Germinal center (tissue), 1 donor: ENCODE data around the gene C3orf22.
"Not testable (repeated sequence)": the region's sequence is repeated elsewhere in the genome, so short reads cannot be mapped to it uniquely, and the experiment has no call there.

Experiments used
- DNase-seq: peaks from one replicate; pipeline ENCODE4 v3.0.0; 2012; ENCODE audit warnings: mixed read lengths, low spot score

The C3orf22 gene, protein sequence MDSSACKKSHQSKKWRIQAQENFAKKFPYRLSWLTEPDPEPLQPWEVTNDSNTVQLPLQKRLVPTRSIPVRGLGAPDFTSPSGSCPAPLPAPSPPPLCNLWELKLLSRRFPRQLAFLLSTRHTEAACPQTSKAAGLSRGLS

GRCh38 chr3:126558336-126559071 is at the start of gene C3orf22:
Gene C3orf22 (minus strand): TSS chr3:126558932. CDS start chr3:126553390, 5,542 bp downstream.
- no peak for DNase-seq

DNA sequence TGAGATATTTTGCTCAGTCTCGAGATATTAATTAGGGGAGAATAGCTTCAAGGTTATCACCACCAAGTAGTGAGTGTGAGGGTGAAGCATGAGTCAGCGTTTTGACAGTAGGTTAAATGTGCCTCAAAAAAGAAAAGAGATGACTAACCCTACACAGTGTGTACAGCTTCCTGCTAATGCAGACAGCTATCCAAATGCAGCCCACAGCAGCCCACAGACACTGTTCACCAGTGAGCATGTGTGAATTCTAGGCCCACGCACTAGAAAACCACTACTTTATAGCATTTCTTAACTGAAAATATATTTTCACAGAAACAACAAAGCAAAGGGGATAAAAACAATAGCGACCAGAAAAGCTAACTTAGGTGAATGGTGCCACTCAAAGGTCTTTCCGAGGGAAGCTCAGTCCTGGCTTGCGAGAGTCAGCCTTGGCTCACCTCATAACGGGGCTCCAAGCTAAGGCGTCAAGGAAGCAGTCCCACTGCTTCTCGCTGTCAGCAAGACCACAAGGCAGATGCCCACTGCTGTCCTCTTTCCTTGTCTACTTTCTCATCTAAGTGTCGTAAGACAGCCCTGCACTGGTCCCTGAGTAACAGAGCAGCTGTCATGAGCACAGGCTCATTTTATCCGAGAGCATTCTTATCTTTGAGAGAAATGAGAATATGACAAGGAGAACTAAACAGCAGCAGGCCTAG is 48.6 kb upstream of the C3orf22 start:
- DNase-seq, result no peak

GRCh38 chr3:126606001-126606400 is 47.3 kb upstream of the C3orf22 start:
- DNase-seq, result no peak

DNA sequence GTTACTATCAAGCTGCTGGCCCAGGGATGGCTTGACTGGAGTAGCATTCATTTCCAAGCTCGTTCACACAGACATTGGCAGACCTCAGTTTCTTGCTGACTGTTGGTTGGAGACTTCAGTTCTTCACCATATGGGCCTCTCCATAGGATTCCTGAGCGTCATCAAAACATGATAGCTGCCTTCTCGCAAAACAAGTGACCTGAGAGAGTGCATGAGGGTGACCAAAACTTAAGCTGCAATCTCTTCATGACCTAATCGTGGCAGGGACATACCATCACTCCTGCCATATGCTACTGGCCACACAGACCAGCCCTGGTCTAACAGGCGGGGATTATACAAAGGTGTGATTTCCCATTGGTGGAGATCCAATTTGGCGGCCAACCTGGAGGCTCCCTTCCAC is 46.0 kb upstream of the C3orf22 start:
- no peak for DNase-seq

DNA sequence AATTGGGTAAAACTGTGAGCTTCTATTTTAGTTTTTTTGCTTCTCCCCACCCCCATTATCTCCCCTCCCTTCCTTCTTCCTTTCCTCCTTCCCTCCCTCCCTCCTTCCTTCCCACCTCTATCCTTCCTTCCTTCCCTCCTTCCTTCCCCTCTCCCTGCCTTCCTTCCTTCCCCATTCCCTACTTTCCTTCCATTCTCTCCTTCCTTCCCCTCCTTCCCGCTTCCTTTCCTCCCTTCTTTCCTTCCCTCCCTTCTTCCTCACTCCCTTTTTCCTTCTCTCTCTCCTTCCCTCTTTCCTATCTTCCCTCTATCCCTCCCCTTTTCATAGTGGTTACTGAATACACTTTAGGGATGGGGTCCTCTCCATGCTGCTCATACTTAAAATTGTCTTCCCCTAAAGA is 40.4 kb upstream of the C3orf22 start:
- DNase-seq, result no peak

GRCh38 chr3:126595479-126595878 is 36.7 kb upstream of the C3orf22 start:
- DNase-seq, result not testable (repeated sequence)

DNA sequence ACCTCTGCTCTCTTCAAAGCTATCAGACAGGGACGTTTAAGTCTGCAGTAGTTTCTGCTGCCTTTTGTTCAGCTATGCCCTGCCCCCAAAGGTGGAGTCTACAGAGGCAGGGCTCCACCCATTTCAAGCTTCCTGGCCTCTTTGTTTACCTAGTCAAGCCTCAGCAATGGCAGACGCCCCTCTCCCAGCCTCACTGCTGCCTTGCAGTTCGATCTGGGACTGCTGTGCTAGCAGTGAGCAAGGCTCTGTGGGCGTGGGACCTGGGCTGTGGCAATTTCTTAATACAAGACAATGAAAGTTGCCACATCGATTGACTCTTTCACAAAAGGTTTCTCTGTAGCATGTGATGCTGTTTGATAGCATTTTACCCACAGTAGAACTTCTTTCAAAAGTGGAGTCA is 32.8 kb upstream of the C3orf22 start:
- not testable (repeated sequence) for DNase-seq

DNA sequence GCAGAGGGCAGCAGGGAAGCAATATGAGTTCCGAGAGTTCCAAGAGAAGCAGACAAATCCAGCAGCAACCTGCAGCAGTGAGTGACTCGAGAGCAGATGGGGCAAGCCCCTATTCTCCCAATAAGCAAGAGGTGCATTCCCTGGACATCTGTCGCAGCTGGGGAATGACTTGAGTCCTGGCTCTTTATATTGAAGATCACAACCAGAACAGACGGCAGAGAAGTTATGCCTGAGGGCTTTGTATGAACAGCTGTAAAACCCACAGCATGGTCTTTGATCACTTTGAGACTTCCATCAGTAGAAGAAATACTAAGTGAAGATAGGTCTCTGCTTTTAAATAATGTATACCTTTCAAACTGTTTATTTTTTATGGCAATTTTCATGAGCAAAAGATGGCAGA is 23.6 kb upstream of the C3orf22 start:
- DNase-seq, result no peak

DNA sequence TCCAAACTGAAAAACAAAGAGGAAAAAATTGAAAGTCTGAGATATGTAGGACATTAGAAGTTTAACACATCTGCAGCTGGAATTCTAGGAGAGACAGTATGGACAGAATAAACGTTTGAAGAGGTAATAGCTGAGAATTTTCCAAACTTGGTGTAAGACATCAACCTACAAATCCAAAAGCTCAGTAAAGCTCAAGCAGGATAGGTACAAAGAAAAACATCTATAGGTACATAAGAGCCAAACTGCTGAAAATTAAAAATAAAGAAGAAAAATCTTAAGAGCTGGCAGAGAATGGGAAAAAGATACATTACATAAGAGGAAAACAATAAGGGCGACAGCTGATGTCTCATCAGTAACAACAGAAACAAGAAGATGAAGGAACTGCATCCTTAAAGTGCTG is 22.8 kb upstream of the C3orf22 start:
- DNase-seq, result no peak

- no peak for DNase-seq
Observed at GRCh38 chr3:126580746-126581145, 22.0 kb upstream of the C3orf22 start.

GRCh38 chr3:126578702-126579101 is 20.0 kb upstream of the C3orf22 start:
- no peak for DNase-seq

- DNase-seq, result no peak
Observed at GRCh38 chr3:126577261-126577660, 18.5 kb upstream of the C3orf22 start.

- DNase-seq, result no peak
Observed at GRCh38 chr3:126573492-126574117, 14.9 kb upstream of the C3orf22 start.

- DNase-seq, result no peak
Observed at GRCh38 chr3:126571078-126571477, 12.3 kb upstream of the C3orf22 start.

DNA sequence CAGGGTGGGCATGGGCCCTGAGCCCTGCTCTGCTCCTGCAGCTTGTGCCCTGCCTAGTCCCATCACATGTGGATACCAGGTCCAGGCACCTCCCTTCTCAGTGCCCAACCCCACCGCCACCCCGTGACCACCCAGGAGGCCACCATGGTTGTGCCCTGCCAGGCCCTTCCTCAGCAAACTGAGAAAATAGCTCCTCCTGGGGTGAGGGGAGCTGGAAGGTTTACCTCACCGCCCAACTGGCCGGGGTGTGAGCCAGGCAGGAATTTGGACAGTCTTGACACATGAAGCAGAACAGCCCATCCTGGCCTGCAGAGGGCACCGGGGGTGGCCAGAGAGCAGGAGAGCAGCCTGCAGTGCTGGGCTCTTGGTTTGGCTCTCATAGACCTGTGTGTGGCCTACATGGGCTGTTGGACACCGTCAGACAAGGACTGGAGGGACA is 11.4 kb upstream of the C3orf22 start:
- DNase-seq, result no peak

GRCh38 chr3:126569390-126569975 is 10.8 kb upstream of the C3orf22 start:
- DNase-seq, result no peak

DNA sequence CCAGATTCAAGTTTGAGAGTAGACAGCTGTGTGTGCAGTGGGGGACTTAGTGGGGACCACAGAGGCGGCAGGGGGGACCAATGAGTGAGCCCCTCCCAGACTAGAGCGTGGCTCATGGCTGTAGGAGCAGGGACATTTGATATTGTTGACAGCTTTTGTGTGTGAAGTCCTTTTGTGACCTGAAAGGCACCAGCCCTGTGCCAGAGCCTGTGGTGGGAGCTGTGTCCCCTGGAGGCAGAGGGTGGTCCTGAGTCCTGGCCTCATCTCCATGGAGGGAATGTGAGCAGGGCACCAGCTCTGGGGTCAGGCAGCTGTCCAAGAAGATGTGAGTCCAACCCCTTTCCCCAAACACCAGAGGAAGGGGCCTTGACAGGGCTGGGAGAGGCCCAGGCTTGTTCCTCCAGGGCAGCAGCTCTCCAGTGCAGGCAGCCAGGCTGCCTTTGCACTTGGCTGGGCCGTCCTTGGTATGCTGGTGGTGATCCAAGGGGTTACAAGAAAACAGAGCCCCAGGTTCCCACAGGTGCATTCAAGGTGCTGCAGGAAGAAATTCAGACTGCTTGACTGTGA is 10.1 kb upstream of the C3orf22 start:
- no peak for DNase-seq

DNA sequence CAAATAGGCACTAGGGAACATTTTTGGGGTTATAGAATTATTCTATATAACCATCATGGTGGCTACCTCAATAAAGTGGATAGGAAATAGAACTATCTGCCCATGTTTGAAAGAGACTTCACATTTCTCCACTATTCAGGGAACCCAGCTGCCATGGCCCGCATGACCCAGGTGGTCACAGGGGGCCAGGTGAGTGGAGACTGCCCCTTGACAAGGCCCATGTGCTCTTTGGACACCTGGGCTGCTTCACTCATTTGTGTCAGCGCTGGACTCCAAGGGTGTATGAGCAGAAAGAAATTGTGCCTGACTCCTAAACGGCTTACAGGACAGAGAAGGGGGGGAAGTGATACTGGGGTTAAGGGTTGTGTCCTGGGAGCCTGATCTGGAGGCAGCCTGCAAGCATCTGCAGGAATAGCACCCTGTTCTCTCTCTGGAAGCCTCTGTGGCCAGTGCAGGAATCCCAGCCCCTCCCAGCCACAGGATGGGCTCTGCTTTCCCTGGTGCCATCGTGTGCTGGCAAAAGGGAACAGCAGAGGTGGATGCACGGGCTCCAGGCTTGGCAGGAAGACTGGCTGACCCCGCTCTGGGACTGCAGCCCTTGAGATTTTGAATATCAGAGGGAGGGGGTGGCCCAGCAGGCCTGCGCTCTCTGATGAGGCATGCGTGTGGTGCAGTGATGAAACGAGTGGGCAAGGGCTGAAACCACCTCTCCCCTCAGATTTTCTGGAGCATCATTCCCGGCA is 9.1 kb upstream of the C3orf22 start:
- no peak for DNase-seq

DNA sequence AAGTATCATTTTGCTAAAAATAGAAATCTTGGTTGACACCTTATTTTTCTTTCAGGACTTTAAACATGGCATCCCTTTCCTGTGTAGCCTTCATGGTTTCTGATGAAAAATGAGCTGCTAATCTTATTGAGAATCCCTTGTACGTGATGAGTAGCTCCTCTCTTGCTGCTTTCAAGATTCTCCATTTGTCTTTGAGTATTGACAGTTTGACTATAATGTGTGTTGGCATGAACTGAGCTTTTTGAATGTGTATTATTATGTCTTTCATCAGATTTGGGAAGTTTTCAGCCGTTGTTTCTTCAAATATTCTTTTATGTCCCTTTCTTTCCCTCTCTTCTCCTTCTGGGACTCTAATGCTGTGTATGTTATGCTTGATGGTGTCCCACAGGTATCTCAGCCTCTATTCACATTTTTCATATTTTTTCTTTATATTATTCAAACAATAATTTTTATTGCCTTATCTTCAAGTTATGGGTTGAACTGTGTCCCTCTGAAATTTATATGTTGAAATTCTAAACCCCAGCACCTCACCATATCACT is 4.1 kb upstream of the C3orf22 start:
- no peak for DNase-seq

DNA sequence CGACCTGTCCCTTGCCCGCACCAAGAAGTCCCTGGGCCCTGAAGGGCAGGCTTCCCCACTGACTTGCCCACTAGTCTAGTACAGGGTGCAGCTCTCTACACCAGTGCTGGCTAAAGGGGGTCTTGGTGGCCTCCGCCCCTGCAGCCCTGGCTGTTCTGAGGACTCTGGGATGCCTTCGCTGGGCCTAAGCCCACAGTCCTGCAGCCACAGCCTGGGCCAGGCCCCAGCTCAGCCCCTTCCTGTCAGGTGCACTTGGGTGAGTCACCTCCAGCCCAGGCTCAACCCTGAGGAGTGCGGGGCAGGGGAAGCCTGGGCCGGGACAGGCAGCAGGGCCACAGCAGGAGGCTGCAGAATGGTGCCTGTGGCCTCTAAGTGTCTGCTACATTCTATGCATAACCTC is 971 bp downstream of the C3orf22 start:
- DNase-seq, result no peak

- no peak for DNase-seq
Observed at GRCh38 chr3:126557415-126557745, 1.4 kb downstream of the C3orf22 start.
